ENCODE measurements around the gene RAI14. TPM values are rescaled to one million over a fixed set of nuclear protein-coding genes. Genes with fewer than 3 reads are reported as not detected.

Gene RAI14
- total RNA-seq, 1 donor from 2014 or later: 259 TPM

DNA sequence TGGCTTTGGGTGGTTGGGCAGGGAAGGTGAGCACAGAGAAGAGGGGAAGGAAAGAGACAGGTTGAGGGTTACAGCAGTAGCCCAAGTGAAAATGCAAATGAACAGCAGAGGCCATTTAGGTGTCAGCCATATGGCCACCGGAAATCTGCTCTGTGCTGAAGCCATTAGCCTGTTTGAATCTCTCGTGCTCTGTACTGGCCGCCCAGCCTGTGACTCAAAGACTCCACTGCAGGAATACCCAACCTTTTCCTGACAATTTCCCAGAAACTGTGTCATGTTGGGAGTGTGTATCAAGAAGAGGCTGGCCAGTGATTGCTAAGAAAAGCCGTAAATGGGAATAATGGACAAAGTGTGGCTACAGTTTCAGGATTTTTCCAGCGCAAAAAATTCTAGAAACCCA lies 35.9 kb upstream of the RAI14 start:
- peaks cover 7% of the 10 kb centered on the region for H3K9me3 Mint-ChIP-seq (ENCODE audit: unreplicated experiment)
- H3K36me3 Mint-ChIP-seq (ENCODE audit: unreplicated experiment): no peaks in the 10 kb centered on the region
- no peak overlapping the region for H3K4me3 Mint-ChIP-seq (ENCODE audit: unreplicated experiment)
- peak overlapping the region; percentile 88 for H3K27ac Mint-ChIP-seq (ENCODE audit: unreplicated experiment)
- peaks cover 11% of the 10 kb centered on the region for H3K4me1 Mint-ChIP-seq (ENCODE audit: low read depth, unreplicated experiment)
- no peak for TF ChIP-seq CTCF (IDR thresholded peaks at IDR 0.05; ENCODE audit: partially characterized antibody, unreplicated experiment)
- DNase-seq: peak; percentile 24
- peaks cover 5% of the 10 kb centered on the region for H3K27me3 Mint-ChIP-seq (ENCODE audit: unreplicated experiment)

GRCh38 chr5:34621277-34622097 lies 34.6 kb upstream of the RAI14 start:
- no peak for DNase-seq
- no peak for TF ChIP-seq CTCF (IDR thresholded peaks at IDR 0.05; ENCODE audit: partially characterized antibody, unreplicated experiment)
- Mint-ChIP-seq H3K4me1 (ENCODE audit: low read depth, unreplicated experiment) (peaks cover 11% of the 10 kb centered on the region), H3K27ac (ENCODE audit: unreplicated experiment) (no peak overlapping the region), H3K4me3 (ENCODE audit: unreplicated experiment) (no peak overlapping the region), H3K9me3 (ENCODE audit: unreplicated experiment) (peaks cover 5% of the 10 kb centered on the region), H3K27me3 (ENCODE audit: unreplicated experiment) (peaks cover 5% of the 10 kb centered on the region), H3K36me3 (ENCODE audit: unreplicated experiment) (no peaks in the 10 kb centered on the region)

GRCh38 chr5:34622098-34622400 lies 34.1 kb upstream of the RAI14 start:
- TF ChIP-seq CTCF (IDR thresholded peaks at IDR 0.05; ENCODE audit: partially characterized antibody, unreplicated experiment): no peak

DNA sequence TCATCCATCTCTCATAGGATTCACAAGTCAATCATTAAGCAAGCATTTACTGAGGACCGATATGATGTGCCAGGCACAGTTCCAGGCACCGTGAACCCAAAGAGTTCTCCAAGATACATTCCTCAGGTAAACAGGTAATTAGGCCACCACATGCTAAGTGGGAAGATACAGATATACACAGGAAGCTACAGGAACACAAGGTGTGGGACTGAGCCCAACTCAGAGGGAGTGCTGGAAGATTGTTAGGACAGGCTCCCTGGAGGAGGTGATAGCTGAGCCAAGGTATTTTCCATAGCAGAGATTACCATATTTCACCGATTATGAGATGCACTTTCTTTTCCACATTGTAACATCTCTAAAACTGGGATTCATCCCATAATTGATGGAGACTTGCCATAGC lies 31.4 kb upstream of the RAI14 start:
- Mint-ChIP-seq H3K36me3 (ENCODE audit: unreplicated experiment) (no peaks in the 10 kb centered on the region), H3K9me3 (ENCODE audit: unreplicated experiment) (peaks cover 3% of the 10 kb centered on the region), H3K4me3 (ENCODE audit: unreplicated experiment) (no peak overlapping the region), H3K27ac (ENCODE audit: unreplicated experiment) (no peak overlapping the region), H3K4me1 (ENCODE audit: low read depth, unreplicated experiment) (peaks cover 9% of the 10 kb centered on the region), H3K27me3 (ENCODE audit: unreplicated experiment) (peaks cover 2% of the 10 kb centered on the region)
- TF ChIP-seq CTCF (IDR thresholded peaks at IDR 0.05; ENCODE audit: partially characterized antibody, unreplicated experiment): no peak
- no peak for DNase-seq

More at GRCh38 chr5:34622098-34622400, 34.1 kb upstream of the RAI14 start:
- no peak overlapping the region for H3K4me3 Mint-ChIP-seq (ENCODE audit: unreplicated experiment)
- H3K9me3 Mint-ChIP-seq (ENCODE audit: unreplicated experiment): peaks cover 5% of the 10 kb centered on the region
- no peaks in the 10 kb centered on the region for H3K36me3 Mint-ChIP-seq (ENCODE audit: unreplicated experiment)
- peaks cover 5% of the 10 kb centered on the region for H3K27me3 Mint-ChIP-seq (ENCODE audit: unreplicated experiment)
- H3K4me1 Mint-ChIP-seq (ENCODE audit: low read depth, unreplicated experiment): peaks cover 11% of the 10 kb centered on the region
- no peak overlapping the region for H3K27ac Mint-ChIP-seq (ENCODE audit: unreplicated experiment)
- DNase-seq: no peak

DNA sequence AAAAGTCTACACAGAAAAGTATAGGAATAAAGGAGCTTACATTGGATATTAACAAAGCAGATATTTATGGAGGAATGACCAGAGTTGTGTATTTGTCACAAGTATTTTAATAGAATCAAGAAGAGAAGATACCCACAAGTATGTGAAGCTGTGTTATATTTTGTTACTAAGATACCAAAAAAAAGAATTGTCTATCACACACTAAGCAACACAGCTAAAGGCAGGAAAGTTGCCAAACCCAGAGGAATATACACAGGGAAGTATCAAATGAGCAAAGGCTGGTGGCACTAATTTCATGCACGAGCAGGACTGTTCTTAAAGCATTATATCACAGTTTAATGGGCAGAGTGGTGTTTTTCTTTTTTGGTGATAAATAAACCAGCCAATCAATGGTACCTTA lies 30.9 kb upstream of the RAI14 start:
- TF ChIP-seq CTCF (IDR thresholded peaks at IDR 0.05; ENCODE audit: partially characterized antibody, unreplicated experiment): no peak
- peaks cover 4% of the 10 kb centered on the region for H3K4me1 Mint-ChIP-seq (ENCODE audit: low read depth, unreplicated experiment)
- no peak overlapping the region for H3K4me3 Mint-ChIP-seq (ENCODE audit: unreplicated experiment)
- H3K9me3 Mint-ChIP-seq (ENCODE audit: unreplicated experiment): no peaks in the 10 kb centered on the region
- H3K36me3 Mint-ChIP-seq (ENCODE audit: unreplicated experiment): no peaks in the 10 kb centered on the region
- H3K27ac Mint-ChIP-seq (ENCODE audit: unreplicated experiment): no peak overlapping the region
- DNase-seq: no peak
- no peaks in the 10 kb centered on the region for H3K27me3 Mint-ChIP-seq (ENCODE audit: unreplicated experiment)

Data from glutamatergic neuron (in vitro differentiated cells).